ENCODE data around the gene POU2AF1.

The POU2AF1 gene

GRCh38 chr11:111303461-111303860 lies 75.6 kb downstream of the POU2AF1 start:
- Histone ChIP-seq H3F3A (ENCODE audit: insufficient read depth, low read length) (no peaks in the 10 kb centered on the region), H3K36me3 (replicated peaks; ENCODE audit: insufficient read depth, low read length) (no peaks in the 10 kb centered on the region), H3K27me3 (replicated peaks; ENCODE audit: insufficient read depth, low read length) (no peaks in the 10 kb centered on the region), H3K9me2 (replicated peaks; ENCODE audit: insufficient read depth, low read length) (no peaks in the 10 kb centered on the region), H3K79me2 (ENCODE audit: low read length) (no peaks in the 10 kb centered on the region), H3K4me3 (ENCODE audit: low read length) (no peak overlapping the region), H3K9me3 (replicated peaks; ENCODE audit: insufficient read depth, low read length) (no peaks in the 10 kb centered on the region), H3K9ac (ENCODE audit: low read length) (no peak overlapping the region), H4K20me1 (ENCODE audit: insufficient read depth, low read length) (no peaks in the 10 kb centered on the region), H2AFZ (ENCODE audit: low read length) (no peak overlapping the region), H3K27ac (ENCODE audit: low read length) (no peak overlapping the region), H3K4me2 (ENCODE audit: low read depth, low read length) (no peak overlapping the region), H3K4me1 (ENCODE audit: low read length) (no peaks in the 10 kb centered on the region)
- no peak for DNase-seq
- TF ChIP-seq EZH2phosphoT487 (IDR thresholded peaks at IDR 0.05; ENCODE audit: low read length) (no peak), EZH2 (optimal IDR thresholded peaks at IDR 0.05; ENCODE audit: low read depth, low read length) (no peak), CTCF (IDR thresholded peaks at IDR 0.05; ENCODE audit: low read length) (no peak)

GRCh38 chr11:111302298-111302697 lies 76.8 kb downstream of the POU2AF1 start:
- DNase-seq, result no peak
- Histone ChIP-seq H4K20me1 (ENCODE audit: insufficient read depth, low read length) (no peaks in the 10 kb centered on the region), H3K79me2 (ENCODE audit: low read length) (no peaks in the 10 kb centered on the region), H3F3A (ENCODE audit: insufficient read depth, low read length) (no peaks in the 10 kb centered on the region), H3K4me3 (ENCODE audit: low read length) (no peak overlapping the region), H3K27ac (ENCODE audit: low read length) (no peak overlapping the region), H3K9me2 (replicated peaks; ENCODE audit: insufficient read depth, low read length) (no peaks in the 10 kb centered on the region), H3K9ac (ENCODE audit: low read length) (no peak overlapping the region), H3K27me3 (replicated peaks; ENCODE audit: insufficient read depth, low read length) (no peaks in the 10 kb centered on the region), H3K36me3 (replicated peaks; ENCODE audit: insufficient read depth, low read length) (no peaks in the 10 kb centered on the region), H3K9me3 (replicated peaks; ENCODE audit: insufficient read depth, low read length) (no peaks in the 10 kb centered on the region), H3K4me2 (ENCODE audit: low read depth, low read length) (no peak overlapping the region), H2AFZ (ENCODE audit: low read length) (no peak overlapping the region), H3K4me1 (ENCODE audit: low read length) (no peaks in the 10 kb centered on the region)
- TF ChIP-seq EZH2phosphoT487 (IDR thresholded peaks at IDR 0.05; ENCODE audit: low read length) (no peak), CTCF (IDR thresholded peaks at IDR 0.05; ENCODE audit: low read length) (no peak), EZH2 (optimal IDR thresholded peaks at IDR 0.05; ENCODE audit: low read depth, low read length) (no peak)

Measured in MM.1S (cell line).